Endothelial cell of umbilical vein (primary cell): ENCODE data around the gene IPO9. TPM values are rescaled to one million over a fixed set of nuclear protein-coding genes. Genes with fewer than 3 reads are reported as not detected.

Experiments
- BruUV-seq: library from RNA; stranded (reverse); fragments of 400-500 nt; replicated peaks from 2 replicates; lab custom pipeline; 2021; lab: Mats Ljungman, UMichigan
- CTCF ChIA-PET: fragments of 300-600, 350-600 bp; sonication (Branson Sonifier 250); formaldehyde crosslinking; loops from one replicate; lab custom pipeline; 2021; ENCODE audit warnings: antibody characterized with exemption, inconsistent platforms; lab: Charles Lee
- POLR2A ChIA-PET: fragments of 300-600, 350-600 bp; sonication (Branson Sonifier 250); formaldehyde crosslinking; loops from one replicate; lab custom pipeline; 2021; ENCODE audit warnings: antibody characterized with exemption, inconsistent platforms; lab: Charles Lee
- DNase-seq: peaks from one replicate; pipeline ENCODE4 v3.0.0-alpha.2; 2011; ENCODE audit warnings: low read depth, low spot score
- FAIRE-seq: peaks from 2 replicates; lab custom pipeline; 2011; peaks lifted over from hg19 to GRCh38; lab: Jason Lieb, UNC
- H2AFZ ChIP-seq: 2 replicates; pipeline ENCODE4 v1.6.0; 2012; ENCODE audit warnings: low read depth, low read length, control low read depth, inconsistent platforms
- H3K27ac ChIP-seq: 2 replicates; pipeline ENCODE4 v1.5.1; 2011; ENCODE audit warnings: low read depth, mild to moderate bottlenecking, control low read depth, low read length, moderate library complexity; ENCODE audit not compliant: insufficient read depth
- H3K27me3 ChIP-seq, 2 experiments: 2 replicates each; pipeline versions ENCODE4 v1.6.0 to v1.6.1; 2011; ENCODE audit warnings: low read length in 2 of 2, mixed read lengths in 1 of 2; ENCODE audit not compliant: control insufficient read depth in 2 of 2, insufficient read depth in 2 of 2
- H3K36me3 ChIP-seq, 2 experiments: 2 replicates in 1 of 2; 3 replicates in 1 of 2; pipeline ENCODE4 v1.5.1; 2011; ENCODE audit warnings: low read length in 2 of 2, mild to moderate bottlenecking in 1 of 2, moderate library complexity in 1 of 2; ENCODE audit not compliant: control insufficient read depth in 2 of 2, insufficient read depth in 2 of 2; ENCODE audit errors: extremely low read depth in 1 of 2
- H3K4me1 ChIP-seq: 3 replicates; pipeline ENCODE4 v1.5.1; 2011; ENCODE audit warnings: mild to moderate bottlenecking, low read length; ENCODE audit not compliant: control insufficient read depth, insufficient read depth; ENCODE audit errors: extremely low read depth
- H3K4me2 ChIP-seq: 2 replicates; pipeline ENCODE4 v1.6.1; 2011; ENCODE audit warnings: low read length, control low read depth, mixed read lengths; ENCODE audit not compliant: insufficient read depth
- H3K4me3 ChIP-seq, 3 experiments: fragments of 200-600 bp in 1 of 3; sonication (generic), shearing (Covaris generic) in 1 of 3; replicated peaks in 1 of 3; 2 replicates each; pipeline ENCODE4 v1.5.1; 2011 to 2016; ENCODE audit warnings: control low read depth in 3 of 3, low read length in 3 of 3, mild to moderate bottlenecking in 2 of 3, inconsistent platforms in 1 of 3, low read depth in 1 of 3, moderate library complexity in 1 of 3; ENCODE audit not compliant: insufficient read depth in 1 of 3
- H3K79me2 ChIP-seq: 2 replicates; pipeline ENCODE4 v1.6.0; 2012; ENCODE audit warnings: low read length, inconsistent platforms; ENCODE audit not compliant: control insufficient read depth, insufficient read depth
- H3K9ac ChIP-seq: replicated peaks from 2 replicates; pipeline ENCODE3; 2011; ENCODE audit warnings: low read length, control low read depth; ENCODE audit not compliant: insufficient read depth; ENCODE audit errors: extremely low read depth
- H3K9me1 ChIP-seq: replicated peaks from 3 replicates; pipeline ENCODE4 v1.6.0; 2011; ENCODE audit warnings: mild to moderate bottlenecking, low read length; ENCODE audit not compliant: control insufficient read depth, insufficient read depth; ENCODE audit errors: extremely low read depth
- H3K9me3 ChIP-seq: replicated peaks from 2 replicates; pipeline ENCODE4 v1.5.1; 2012; ENCODE audit warnings: low read length, inconsistent platforms; ENCODE audit not compliant: control insufficient read depth, insufficient read depth
- H4K20me1 ChIP-seq: replicated peaks from 2 replicates; pipeline ENCODE3; 2011; ENCODE audit warnings: mild to moderate bottlenecking, low read length; ENCODE audit not compliant: control insufficient read depth, insufficient read depth; ENCODE audit errors: extremely low read depth
- CTCF ChIP-seq, 2 donors: IDR thresholded peaks; 1 replicate in 1 of 2; 2 replicates in 1 of 2; pipeline ENCODE4 v1.5.1; 2011; ENCODE audit warnings: low read length in 2 of 2, mild to moderate bottlenecking in 2 of 2, moderate library complexity in 2 of 2, control low read depth in 1 of 2, inconsistent platforms in 1 of 2, low read depth in 1 of 2; ENCODE audit not compliant: insufficient read depth in 1 of 2; ENCODE audit errors: extremely low read depth in 1 of 2
- EZH2 ChIP-seq: IDR thresholded peaks from 2 replicates; pipeline ENCODE4 v1.6.1; 2012; ENCODE audit warnings: borderline replicate concordance, low read depth, mild to moderate bottlenecking, moderate library complexity, low read length, inconsistent platforms; ENCODE audit not compliant: severe bottlenecking
- GATA2 ChIP-seq: IDR thresholded peaks from 2 replicates; pipeline ENCODE4 v1.7.0; 2011; ENCODE audit warnings: low read depth, mild to moderate bottlenecking, moderate library complexity, mixed read lengths, low read length; ENCODE audit not compliant: insufficient read length, insufficient read depth
- MYC ChIP-seq: IDR thresholded peaks from one replicate; pipeline ENCODE4 v1.6.1; 2011; ENCODE audit warnings: mild to moderate bottlenecking, low read depth, low read length
- POLR2AphosphoS5 ChIP-seq: IDR thresholded peaks from 2 replicates; pipeline ENCODE4 v1.6.1; 2012; ENCODE audit warnings: low read depth, mild to moderate bottlenecking, control low read depth, low read length, moderate library complexity; ENCODE audit not compliant: insufficient read depth
- dilution Hi-C: fragments of 300-500 bp; cut with MboI; formaldehyde crosslinking; loops from one replicate; pipeline ENCODE4 v1.15.0; 2019; ENCODE audit warnings: low sequenced_read_pairs; ENCODE audit not compliant: extremely low pct_ligation_motif_present
- intact Hi-C: fragments of 100-400 bp; cut with micrococcal nuclease; formaldehyde crosslinking; loops from one replicate; pipeline ENCODE4 v1.10.0; 2022
- polyA plus RNA-seq, 4 experiments: library from polyadenylated mRNA; depleted of rRNA in 3 of 4; stranded (reverse) in 3 of 4; unstranded in 1 of 4; fragments of >200 nt; gene quantifications; 2 replicates each; pipeline versions ENCODE4 v1.2.1 to v1.2.3, GENCODE V29; 2011 to 2012; ENCODE audit warnings: missing spikeins in 1 of 4
- total RNA-seq: library from RNA; stranded (reverse); gene quantifications from 2 replicates; pipeline ENCODE4 v1.2.3, GENCODE V29; 2021

Gene IPO9
- total and polyA plus RNA-seq, 2 donors (not counting 3 experiments of a cell fraction or from before 2014, with no cell fraction given), result 53.4 to 104 TPM

DNA sequence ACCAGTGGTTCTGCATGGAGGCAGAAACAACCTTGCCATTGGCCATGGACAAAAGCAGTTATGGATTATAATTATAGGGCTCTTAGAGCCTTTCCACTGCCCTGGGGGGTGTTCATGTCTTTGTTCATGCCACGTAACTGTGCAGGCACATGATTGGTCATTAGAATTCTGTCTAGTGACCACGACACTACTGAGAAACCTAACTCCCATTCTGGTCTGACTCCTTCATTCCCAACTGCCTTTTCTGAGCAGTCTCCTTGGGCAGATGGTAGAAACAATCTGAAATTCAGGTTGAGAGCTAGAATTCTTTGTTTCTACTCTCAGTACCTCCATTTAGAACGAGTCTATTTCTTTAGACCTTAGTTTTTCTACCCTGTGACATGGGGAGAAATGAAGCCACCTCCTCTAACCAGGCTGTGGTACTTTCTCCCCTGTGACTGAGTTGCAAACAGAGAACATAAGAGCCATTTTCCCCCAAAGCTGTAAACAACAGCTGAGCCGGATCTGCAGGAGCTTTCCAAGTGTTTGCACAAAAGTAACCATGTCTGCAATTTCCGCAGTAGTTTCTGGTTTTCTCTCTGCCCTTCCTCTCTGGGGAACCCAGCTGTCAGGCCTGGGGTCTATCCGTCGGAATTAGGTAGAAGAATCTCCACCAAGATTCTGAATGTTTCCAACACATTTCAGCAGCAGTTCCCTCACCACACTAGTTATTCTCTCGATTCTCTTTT, 37.7 kb upstream of the IPO9 start:
- intact Hi-C loops, result loop anchor here (1.0 to 5.0 kb wide), 3 partner anchors 18 to 154 kb away; no protein-coding TSS in a partner anchor
- TF ChIP-seq POLR2AphosphoS5, result no peak
- TF ChIP-seq CTCF (IDR thresholded peaks at IDR 0.05; ENCODE audit: extremely low read depth in 1 of 2, insufficient read depth in 1 of 2, low read depth in 1 of 2, low read length in 2 of 2), result no peak
- no peak for TF ChIP-seq GATA2
- no peak for TF ChIP-seq EZH2
- no peak for TF ChIP-seq MYC
- ChIA-PET POLR2A (interaction anchor here (1.2 to 2.0 kb wide), 4 partner anchors 18 to 78 kb away, joined by 4 to 5 read pairs (median 5); no protein-coding TSS in a partner anchor), CTCF (interaction anchor here (0.7 to 20.2 kb wide), 21 partner anchors 11 to 278 kb away, joined by 3 to 970 read pairs (median 5); no protein-coding TSS in a partner anchor)
- Histone ChIP-seq H3K36me3 (peaks cover 20 to 36% of the 10 kb centered on the region in 2 experiments), H3K9ac (peak overlapping the region; percentile 50), H3K27ac (peak overlapping the region; percentile 76), H3K9me3 (no peaks in the 10 kb centered on the region), H3K79me2 (peaks cover 3% of the 10 kb centered on the region), H3K4me3 (no peak overlapping the region), H3K27me3 (no peaks in the 10 kb centered on the region), H3K4me2 (peak overlapping the region; percentile 53), H3K4me1 (peaks cover 51% of the 10 kb centered on the region), H2AFZ (no peak overlapping the region), H4K20me1 (no peaks in the 10 kb centered on the region), H3K9me1 (no peaks in the 10 kb centered on the region)
- TSS peak; percentile 28 for BruUV-seq
- DNase-seq, result peak; percentile 84
- FAIRE-seq, result no peak
- dilution Hi-C loops, result no loop called here
